Panc1 (cell line): ENCODE measurements around the gene RNF115.

ENCODE experiments used
- CTCF ChIP-seq: fragments of 450-650 bp; IDR thresholded peaks from 2 replicates; pipeline ENCODE4 v1.5.1; 2017; ENCODE audit warnings: mild to moderate bottlenecking
- REST ChIP-seq, 2 experiments: IDR thresholded peaks; 2 replicates each; pipeline ENCODE4 v1.6.1; 2011 to 2012; ENCODE audit warnings: low read depth in 2 of 2, control low read depth in 1 of 2, low read length in 1 of 2, mild to moderate bottlenecking in 1 of 2, moderate library complexity in 1 of 2; ENCODE audit not compliant: insufficient read depth in 1 of 2
- SIN3A ChIP-seq: IDR thresholded peaks from 2 replicates; pipeline ENCODE4 v1.6.1; 2012; ENCODE audit warnings: low read depth, mild to moderate bottlenecking, low read length, moderate library complexity, borderline replicate concordance; ENCODE audit not compliant: insufficient read depth

- TF ChIP-seq CTCF = no peak
- no peak for TF ChIP-seq REST (IDR thresholded peaks at IDR 0.05; ENCODE audit: insufficient read depth in 1 of 2, low read depth in 2 of 2, low read length in 1 of 2)
- TF ChIP-seq SIN3A = no peak
Observed at GRCh38 chr1:145799806-145800205, 24.1 kb downstream of the RNF115 start.
